DMS114 treated with DMSO at 0.1 percent for 48 hours (cell line): ENCODE measurements around the gene CENPN.

Experiments
- DNase-seq: peaks from one replicate; lab custom pipeline; 2025; ENCODE audit not compliant: unreplicated experiment; lab: John Stamatoyannopoulos, UW

Gene CENPN

DNA sequence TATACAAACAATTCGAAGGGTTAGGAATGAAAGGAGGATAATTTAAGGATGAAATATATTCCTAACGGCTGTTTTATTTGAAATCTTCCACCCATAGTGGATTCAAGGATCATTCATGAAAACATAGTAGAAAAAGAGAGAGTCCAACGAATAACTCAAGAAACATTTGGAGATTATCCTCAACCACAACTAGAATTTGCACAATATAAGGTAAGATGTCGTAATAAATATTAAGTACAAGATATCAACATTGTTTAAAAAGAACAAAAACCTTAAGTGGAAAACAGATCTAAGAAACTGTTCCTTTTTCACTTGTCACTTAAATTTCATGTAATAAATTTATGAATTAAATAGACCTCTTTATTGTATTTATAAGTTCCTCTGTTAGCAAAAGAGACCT is 19.4 kb downstream of the CENPN start:
- no peak for DNase-seq

DNA sequence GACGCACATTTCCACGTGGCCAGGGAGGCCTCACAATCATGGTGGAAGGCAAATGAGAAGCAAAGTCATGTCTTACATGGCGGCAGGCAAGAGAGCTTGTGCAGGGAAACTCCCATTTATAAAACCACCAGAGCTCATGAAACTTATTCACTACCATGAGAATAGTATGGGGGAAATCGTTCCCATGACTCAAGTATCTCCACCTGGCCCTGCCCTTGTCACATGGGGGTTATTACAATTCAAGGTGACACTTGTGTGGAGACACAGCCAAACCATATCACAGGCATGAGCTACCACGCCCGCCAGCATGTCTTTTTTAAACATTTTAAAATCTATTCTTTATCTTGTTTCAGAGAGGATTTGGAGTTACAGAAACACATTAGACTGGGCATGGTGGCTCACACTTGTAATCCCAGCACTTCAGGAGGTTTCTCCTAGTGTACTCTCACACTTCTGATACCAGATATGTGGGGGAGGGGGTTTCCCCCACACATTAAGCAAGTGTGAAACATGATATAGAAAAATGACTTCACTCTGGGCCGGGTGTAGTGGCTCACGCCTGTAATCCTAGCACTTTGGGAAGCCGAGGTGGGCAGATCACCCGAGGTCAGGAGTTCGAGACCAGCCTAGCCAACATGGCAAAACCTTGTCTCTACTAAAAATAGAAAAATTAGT is 23.1 kb downstream of the CENPN start:
- no peak for DNase-seq

DNA sequence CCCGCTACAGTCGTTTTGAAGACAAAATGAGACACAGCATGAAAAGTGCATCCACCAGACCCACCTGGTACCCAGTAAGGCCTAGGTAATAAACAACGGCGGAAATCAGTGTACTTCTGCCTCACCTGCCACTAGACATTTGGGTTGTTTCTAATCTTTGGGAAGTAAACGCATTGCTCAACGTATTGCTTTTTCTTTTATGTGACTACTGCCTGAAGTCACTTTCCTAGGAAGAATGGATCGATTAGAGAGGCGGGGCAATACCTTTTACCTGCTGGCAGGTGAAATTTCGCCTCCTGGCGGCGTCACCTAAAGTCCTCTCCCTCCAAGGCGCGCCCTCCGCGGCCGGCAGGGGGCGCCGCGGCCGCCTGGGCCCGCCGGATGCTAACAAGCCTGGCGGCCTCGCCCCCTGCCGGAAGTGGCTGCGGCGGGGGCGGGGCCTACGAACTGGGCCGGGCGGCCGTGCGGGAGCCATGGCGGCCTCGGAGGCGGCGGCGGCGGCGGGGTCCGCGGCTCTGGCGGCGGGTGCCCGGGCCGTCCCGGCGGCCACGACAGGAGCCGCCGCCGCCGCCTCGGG is 28.5 kb downstream of the CENPN start, which contains the start of gene ATMIN:
Gene ATMIN (plus strand): TSS at position 445 of the 577 bp plus-strand sequence. CDS start 29 bp downstream, at position 474.
- peak; percentile 60 for DNase-seq

DNA sequence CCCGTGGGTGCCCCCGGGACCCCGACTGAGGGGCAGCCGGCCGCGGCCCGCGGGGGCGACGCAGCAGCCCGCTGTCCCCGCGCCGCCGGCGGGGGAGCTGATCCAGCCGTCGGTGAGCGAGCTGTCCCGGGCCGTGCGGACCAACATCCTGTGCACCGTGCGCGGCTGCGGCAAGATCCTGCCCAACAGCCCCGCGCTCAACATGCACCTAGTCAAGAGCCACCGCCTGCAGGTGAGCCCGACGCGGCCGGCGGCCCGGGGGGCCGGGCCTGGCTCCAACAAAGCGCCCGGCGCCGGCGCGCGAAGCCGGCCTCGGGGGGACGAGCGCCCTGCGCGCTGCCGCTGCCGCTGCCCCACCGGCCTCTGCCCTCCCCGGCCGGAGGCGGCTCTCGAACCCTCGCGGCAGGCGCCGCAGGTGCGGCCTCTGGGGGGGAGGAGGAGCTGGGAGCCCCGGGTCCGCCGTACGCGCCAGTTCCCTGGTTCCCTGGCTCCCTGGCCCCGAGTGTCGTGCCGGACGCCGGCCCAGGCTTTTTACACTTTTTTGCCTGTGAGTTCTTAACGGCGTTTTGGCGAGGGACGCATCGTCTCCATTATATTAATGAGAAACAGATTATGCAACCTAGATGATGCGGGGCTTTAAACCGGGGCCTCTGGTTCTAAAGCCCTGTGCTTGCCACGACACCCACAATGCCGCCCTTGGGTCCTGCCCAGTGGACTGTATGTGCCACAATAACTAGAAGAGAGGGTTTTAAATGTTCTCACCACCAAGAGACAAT is 29.1 kb downstream of the CENPN start:
- no peak for DNase-seq

DNA sequence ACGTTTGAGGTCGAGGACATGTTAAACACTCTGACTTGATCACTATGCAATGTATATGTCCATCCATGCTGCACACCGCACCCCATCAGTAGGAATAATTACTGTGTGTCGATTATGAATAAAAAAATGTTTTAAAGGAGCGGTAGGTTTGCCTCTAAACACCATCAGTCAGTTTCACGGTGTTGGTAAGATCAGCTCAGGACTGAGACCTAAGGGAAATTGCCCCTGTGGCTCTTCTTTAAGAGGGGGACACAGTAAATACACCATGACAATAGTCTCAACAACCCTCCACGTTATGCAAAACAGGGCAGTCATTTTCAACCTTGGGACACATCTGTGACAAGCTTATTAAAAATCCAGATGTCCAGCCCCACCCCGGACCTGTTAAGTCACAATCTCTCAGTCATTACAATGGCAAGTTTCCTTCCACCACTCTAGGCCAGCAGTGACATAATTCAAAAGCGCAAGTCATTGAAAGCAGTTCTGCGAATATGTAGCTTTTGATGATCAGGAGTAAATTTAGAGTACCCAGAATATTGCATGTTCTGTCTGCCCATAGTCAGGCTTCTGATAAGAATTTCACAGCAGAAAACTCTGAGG is 29.8 kb downstream of the CENPN start:
- DNase-seq = no peak

DNA sequence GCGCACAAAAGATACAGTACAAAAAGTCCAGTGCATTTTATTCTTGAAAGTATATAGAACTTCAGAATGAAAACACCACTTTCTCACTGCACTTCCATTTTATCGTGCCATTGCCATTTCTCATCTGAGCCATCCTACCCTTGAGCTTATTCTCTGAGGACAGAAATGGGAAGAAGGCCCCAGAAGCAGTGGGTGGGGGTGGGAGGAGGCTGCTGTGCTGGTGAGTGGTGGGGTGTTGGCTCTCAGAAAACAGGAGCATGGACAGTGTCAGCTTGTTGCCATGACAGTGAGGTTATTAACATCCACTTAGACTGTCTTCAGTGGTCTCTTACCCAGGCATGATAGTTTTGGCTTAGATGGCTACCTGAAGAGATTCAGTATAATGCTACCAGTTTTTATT is 33.1 kb downstream of the CENPN start:
- DNase-seq = no peak

DNA sequence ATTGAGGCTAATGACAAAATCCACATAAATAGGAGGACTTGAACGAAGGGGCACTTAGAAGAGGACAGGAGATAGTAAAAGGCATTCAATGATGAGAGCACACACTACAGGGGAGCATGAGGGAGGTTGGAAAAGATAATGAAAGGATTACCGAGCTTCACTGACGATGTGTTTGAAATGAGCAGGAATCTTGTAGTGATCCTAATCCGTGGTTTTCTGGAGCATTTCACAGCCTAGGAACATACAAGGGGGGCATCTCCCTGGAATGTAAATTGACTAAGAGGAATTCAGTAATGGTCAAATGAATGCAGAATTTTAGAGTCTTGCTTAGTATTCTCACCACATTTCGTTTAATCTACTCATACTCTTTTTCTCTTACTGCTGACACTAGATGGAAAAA is 33.8 kb downstream of the CENPN start:
- DNase-seq = no peak

DNA sequence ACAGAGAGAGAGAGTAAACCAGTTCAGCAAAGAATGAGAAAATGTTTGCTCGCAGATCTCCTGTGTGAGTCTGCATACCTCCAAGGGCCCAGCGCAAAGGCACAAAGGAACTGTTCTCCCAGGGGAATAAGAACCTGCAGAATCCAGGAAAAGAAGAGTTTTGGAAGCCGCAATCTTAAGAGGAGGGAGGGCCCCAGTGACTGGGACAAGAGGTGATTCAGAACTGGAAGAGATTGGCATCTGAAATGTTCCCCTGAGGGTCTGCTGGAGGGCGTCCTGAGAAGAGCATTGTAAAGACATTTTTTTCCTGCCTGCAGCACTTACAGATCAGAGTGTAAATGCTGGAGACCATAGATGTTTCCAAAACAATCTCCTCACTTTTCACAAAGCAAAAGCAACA is 34.7 kb downstream of the CENPN start:
- no peak for DNase-seq

DNA sequence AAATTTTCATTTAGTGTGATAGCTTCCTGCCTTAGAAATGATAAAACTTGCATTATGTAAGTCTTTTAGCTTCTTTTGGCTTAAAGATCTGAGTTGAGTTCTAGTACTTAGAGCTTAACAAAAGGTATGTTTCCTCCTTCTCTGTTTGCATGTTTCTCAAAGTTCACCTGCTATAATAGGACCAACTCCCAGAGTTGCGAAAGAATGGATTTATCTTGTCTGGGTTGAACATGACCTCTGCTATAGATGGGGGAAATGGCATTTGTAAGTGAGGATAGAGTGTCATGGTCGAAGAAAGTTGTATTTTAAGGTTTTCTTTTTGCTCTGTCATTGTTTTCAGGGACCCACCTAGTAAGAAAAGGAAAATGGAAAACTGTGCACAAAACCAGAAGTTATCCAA is 35.8 kb downstream of the CENPN start:
- no peak for DNase-seq

DNA sequence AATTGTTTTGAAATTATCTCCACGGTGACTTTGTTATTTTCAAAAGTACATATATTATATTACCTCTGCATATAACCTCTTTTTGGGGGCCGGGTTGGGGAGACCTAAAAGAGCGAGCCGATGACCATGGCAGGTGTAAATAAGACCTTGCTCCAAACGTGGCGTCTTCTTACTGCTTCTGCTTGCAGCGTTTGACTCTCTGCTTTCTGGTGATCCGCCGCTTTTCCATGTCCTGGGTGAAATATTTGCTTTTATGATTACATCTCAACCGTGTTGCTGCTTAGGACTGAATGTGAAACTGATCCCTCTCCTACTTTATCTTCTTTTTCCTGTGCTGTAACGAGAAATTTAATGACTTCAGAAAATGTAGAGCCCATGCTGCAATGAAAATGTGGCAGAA is 46.7 kb downstream of the CENPN start:
- no peak for DNase-seq

DNA sequence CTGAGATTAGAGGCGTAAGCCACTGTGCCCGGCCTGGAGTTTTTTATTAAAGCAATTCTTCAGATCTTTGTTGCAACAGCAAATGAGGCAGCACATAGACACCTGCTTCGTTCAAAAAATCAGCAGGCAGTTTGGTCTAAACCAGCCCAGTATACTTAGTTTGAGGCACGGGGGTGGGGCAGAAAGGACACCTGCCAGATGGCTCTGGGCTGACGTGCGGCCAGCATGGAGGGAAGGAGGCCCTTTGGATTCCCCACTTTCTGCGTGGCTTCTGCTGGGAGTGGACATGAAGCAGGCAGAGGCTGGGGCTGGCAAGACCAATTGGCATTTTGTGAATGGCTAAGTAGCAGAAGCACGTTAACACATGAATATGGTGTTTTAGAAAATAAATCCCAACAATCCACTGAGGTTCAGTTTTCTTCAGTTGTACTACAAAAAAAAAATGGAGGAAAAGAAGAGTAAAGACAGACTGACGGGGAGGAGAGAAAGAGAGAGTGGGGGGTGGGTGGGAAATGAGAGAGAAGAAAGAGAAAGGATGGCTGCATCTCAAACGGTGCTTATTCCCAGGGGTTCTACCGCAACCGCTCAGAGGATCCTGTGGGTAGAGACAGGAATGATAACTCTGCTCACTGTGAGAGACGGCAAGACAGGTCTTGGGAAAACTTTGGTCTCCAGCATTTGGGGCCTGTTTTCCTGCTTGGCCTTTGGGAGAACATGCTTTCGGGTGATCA is 53.7 kb downstream of the CENPN start:
- DNase-seq = no peak

DNA sequence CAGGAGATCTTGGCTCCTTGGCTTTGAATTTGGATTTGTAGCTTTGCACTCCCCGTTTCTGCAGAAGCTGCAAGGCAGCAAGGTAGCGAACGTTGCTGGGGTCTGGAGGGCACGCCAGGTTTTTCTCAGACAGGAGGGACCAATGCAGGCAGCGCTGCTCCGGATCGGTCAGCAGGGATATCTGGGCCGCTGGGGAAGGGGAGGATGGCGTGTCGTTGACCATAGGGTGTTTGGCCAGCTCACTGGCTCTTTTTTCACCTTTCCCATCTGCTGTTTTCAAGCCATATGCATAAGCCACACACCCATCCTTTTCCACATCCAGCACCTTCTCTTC is 54.3 kb downstream of the CENPN start:
- DNase-seq = no peak

DNA sequence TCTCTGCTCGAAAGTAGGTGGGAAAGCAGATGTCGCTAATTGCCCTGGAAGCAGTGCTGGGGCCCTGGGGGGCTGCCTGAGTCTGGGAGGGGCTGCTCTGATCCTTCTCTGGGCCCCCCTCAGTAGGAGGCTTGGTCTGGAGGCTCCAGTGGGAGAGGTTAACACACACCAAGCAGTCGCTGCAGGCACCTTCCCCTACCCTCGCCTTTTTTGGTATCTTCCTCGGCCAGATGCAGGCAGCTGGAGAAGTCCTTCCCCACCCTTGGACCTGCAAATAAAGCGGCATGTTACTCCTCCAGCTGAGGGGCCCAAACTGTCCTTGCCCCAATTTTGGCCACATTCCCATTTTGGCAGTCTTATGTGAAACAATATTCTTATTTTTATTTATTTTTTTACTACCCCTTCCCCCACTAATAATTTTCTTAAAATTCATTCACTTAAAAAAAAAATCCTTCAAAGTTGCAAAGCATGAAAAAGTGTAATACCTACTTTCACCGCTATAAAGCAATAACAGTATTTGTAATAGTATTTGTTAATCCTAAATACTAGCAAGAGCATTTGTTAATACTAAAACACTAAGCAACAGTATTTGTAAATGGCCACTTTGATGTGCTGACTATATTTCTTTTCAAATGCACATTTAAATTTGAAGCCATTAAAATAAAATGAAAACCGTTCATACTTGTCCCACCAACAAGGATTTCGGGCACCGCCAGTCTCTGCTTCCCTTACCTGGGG is 55.0 kb downstream of the CENPN start:
- DNase-seq = no peak

DNA sequence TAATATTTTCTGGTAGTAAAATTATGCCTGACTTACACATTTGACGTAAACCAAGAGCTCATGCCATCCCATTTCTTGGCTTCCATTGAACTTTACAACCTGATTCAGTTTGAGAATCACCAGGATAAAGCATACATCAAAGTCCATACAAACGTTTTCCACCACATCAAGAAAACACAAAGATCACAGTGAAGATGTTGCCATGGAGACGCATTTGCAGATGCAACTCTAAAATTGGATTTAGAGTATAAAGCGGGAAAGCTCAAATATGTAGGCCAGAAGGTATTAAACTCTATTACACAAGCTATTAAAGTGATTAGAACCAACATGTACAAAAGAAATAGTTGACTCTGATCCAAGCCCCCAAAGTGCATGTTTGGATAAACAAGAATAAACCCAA is 59.7 kb downstream of the CENPN start:
- DNase-seq = no peak

DNA sequence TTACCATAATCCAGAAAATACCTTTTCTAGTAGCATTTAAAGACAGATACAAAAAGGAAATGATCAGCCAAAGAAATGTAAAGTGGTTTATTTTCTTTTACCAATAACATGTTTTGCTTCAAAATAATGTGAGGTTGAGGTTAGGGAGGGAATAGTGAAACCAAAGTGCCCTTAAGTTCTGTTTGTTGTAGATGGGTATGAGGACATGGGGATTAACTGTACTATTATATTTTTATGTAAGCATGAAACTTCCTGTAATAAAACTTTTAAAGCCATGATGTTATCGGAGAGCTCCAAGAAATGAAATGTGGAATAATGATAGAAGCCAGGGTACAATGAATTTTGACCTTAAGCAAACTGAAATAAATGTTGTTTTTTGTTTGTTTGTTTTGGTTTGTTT is 60.2 kb downstream of the CENPN start:
- DNase-seq = no peak

DNA sequence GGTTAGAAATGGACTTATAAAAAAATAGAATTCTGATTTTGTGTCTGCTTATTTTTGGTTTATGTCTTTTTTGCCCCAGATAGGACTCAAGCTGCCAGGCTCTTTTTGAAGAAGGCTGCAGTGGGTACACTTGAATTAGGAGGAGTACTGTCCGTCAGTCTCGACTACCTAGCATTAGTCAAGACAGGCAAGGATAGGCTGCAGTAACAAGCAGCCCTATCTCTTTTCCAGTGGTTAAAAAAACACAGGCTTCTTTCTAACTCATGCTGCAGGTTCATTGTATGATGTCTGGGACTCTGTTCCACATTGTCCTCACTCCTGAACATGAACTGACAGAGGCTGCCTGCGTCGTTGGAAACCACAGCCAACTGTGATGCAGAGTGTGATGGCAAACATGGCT is 62.0 kb downstream of the CENPN start:
- DNase-seq = no peak

DNA sequence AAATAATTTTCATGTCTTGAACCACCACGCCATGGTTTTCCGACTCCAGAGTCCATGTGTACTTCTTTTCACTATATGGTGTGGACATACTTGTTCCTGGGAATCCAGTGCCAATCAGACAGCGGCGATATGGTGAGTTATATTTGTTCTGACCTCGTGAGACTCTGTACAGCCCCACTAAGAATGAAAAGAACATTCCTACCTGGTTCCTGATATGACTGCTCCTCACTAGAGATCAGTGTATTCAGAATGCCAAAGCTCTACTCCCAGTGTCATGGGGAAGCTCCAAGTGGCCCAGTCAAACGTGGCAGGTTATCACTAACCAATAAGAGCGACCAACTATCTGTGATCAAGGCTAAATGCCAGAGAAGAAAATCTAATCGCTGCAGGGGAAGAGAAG is 64.0 kb downstream of the CENPN start:
- no peak for DNase-seq

DNA sequence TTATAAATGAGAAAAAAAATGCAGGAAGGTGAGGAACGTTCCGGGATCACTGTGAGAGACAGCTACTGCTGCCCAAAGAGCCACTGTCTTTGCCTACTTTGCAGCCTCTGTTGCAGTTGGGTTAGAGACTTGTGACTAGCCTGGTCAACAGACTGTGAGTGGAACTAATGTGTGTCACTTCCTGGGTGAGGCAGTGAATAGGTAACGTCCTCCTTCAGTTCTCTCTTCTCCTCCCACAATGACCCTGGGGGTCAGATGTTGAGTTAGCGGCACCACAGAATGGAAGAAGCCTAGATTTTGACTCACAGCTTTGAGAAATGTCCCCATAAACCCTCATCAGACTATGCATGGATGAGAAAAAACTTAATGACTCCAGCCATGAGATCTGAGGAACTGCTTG is 64.8 kb downstream of the CENPN start:
- DNase-seq = no peak

DNA sequence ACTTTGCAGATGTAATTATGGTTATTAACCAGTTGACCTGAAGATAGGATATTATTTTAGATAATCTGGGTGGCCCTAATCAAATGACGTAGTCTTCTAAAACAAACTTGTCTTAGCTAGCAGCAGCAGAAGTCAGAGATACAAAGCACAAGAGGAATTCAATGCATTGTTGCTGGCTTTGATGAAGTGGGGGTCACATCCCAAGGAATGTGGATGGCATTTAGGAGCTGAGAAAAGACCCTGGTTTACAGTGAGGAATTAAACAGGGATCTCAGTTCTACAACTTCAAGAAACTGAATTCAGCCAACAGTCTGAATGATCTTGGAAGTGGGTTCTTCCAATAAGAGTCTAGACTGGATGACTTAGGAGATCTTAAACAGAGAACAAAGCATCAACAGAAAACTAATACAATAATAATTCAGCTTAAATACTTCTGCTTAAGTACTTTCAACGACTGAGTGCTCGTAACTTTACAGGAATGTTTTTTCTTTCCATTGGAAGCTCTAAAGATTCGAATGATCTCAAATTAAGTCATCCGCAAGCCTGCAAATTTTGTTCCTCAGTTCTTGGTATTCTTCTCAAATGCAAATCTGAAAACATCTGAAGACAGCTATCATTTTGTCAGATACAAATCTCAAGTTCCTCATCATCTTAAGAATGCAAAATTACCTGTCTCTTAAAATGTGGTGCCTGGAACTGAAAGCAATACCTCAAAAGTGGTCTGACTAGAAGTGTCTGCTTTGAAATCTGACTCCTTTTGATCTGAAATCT is 66.7 kb downstream of the CENPN start:
- DNase-seq = no peak

DNA sequence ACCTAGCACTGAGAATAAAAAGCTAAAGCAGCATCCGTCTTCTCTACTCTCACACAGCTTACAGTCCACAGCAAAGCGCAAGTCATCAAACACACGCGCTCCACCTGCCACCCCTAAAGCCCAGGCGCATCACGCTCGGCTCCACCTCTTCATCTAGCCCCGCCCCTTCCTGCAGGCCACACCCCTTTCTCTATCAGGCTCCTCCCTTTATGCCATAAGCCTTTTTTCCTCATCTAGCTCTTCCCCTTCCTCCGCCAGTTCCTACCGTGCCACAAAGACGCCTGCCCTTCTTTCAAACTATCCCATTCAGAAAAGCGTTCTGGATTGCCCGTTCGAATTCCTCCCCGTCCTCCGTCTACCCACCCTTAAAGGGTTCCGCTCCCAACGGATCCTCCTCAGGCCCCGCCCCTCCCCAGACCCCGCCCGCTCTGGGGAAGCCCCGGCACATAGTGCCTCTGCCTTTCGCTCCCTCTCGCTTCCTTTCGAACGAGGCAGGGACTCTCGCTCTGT is 69.6 kb downstream of the CENPN start:
- peak; percentile 94 for DNase-seq
